ENCODE measurements around the gene GCN1. TPM values are rescaled to one million over a fixed set of nuclear protein-coding genes. Genes with fewer than 3 reads are reported as not detected.

Gene GCN1
- total RNA-seq, 1 donor = 156 TPM

- peak overlapping the region; percentile 96 for H3K4me3 ChIP-seq (ENCODE audit: low read depth, low read length)
- peak; percentile 51 for DNase-seq (ENCODE audit: low read depth)
- no peak for TF ChIP-seq CTCF (IDR thresholded peaks at IDR 0.05; ENCODE audit: insufficient read depth, low read length)
These were observed 76.0 kb downstream of the GCN1 start for GRCh38 chr12:120118321-120119061.

DNA sequence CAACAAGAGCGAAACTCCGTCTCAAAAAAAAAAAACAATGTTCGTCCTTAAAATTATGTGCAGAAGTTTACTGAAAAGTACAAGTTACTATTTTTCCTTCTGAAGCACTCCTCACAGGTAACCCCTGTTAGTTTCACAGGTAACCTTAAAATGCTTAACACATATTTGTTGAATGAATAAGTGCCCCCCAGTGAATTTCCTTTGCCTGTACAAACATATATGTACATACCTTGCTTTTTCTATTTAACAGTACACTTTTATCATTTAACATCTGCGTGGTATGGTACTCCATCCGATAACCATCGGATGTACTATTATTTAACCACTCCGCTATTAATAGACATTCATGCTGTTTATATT is 76.6 kb downstream of the GCN1 start:
- DNase-seq (ENCODE audit: low read depth) = no peak
- TF ChIP-seq CTCF (IDR thresholded peaks at IDR 0.05; ENCODE audit: insufficient read depth, low read length) = no peak
- peak overlapping the region; percentile 96 for H3K4me3 ChIP-seq (ENCODE audit: low read depth, low read length)

GRCh38 chr12:120116792-120117651 is 77.5 kb downstream of the GCN1 start:
- TF ChIP-seq CTCF (IDR thresholded peaks at IDR 0.05; ENCODE audit: insufficient read depth, low read length) = no peak

GRCh38 chr12:120116441-120116791 is 78.1 kb downstream of the GCN1 start, which contains the start of gene RAB35:
TSS of gene RAB35 (minus strand) at chr12:120116753. CDS start at chr12:120116650, 103 bp downstream.
- DNase-seq (ENCODE audit: low read depth) = no peak
- H3K4me3 ChIP-seq (ENCODE audit: low read depth, low read length) = peak within 1 kb of the TSS; percentile 99
- TF ChIP-seq CTCF (IDR thresholded peaks at IDR 0.05; ENCODE audit: insufficient read depth, low read length) = no peak

More at GRCh38 chr12:120116792-120117651, 77.5 kb downstream of the GCN1 start:
- peak; percentile 89 for DNase-seq (ENCODE audit: low read depth)
- H3K4me3 ChIP-seq (ENCODE audit: low read depth, low read length) = peak overlapping the region; percentile 99

DNA sequence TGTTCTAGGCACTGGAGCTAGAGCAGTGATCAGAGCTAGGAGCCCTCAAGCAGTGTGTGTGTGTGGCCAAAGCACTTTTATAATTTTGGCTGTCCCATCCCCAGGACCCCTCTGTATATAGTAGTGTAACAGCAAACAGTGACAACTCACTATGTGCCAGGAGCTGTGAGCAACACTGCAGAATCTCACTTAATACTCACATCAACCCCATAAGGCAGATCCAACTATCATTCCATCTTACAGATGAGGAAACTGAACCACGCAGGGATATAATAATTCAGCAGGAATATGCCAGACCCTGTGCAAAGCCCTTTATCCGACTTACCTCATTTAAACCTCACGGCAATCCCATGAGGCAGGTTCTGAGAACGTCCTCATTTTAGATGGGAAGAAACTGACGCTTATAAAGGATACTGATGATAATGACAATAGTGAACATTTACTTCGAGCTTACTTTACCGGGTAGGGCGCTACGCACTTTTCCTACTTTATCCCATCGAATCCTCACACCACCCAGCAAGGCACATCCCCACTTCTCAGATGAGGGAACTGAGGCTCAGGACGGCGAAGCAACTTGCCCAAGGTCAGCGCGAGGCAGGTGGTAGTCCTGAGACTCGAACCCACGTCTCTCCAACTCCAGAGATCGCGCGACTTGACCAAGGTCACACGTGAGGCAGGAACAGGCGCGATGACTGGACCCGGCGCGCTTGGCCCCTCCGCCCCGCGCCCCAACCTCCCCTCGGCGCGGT is 78.6 kb downstream of the GCN1 start:
- no peak for TF ChIP-seq CTCF (IDR thresholded peaks at IDR 0.05; ENCODE audit: insufficient read depth, low read length)
- peak; percentile 35 for DNase-seq (ENCODE audit: low read depth)
- H3K4me3 ChIP-seq (ENCODE audit: low read depth, low read length) = peak overlapping the region; percentile 99

GRCh38 chr12:120115066-120115465 is 79.4 kb downstream of the GCN1 start:
- DNase-seq (ENCODE audit: low read depth) = no peak
- no peak for TF ChIP-seq CTCF (IDR thresholded peaks at IDR 0.05; ENCODE audit: insufficient read depth, low read length)
- peak overlapping the region; percentile 99 for H3K4me3 ChIP-seq (ENCODE audit: low read depth, low read length)

Measured in fibroblast of the aortic adventitia (primary cell).